PC-3 (cell line): ENCODE data around the gene LGALS3BP.

Source experiments
- EZH2 ChIP-seq: fragments of 300-600 bp; sonication (generic); IDR thresholded peaks from one replicate; pipeline ENCODE4 v1.6.1; 2017; ENCODE audit warnings: antibody characterized with exemption, mild to moderate bottlenecking, low read length; ENCODE audit not compliant: unreplicated experiment
- EZH2phosphoT487 ChIP-seq: fragments of 300-600 bp; sonication (generic); IDR thresholded peaks from 2 replicates; pipeline ENCODE4 v1.6.1; 2018; ENCODE audit warnings: mild to moderate bottlenecking, antibody characterized with exemption, low read length, borderline replicate concordance
- TF ChIP-seq, protein P1 (sequence below): fragments of 300-600 bp; sonication (generic); conservative IDR thresholded peaks from 2 replicates; pipeline ENCODE4 v1.5.1; 2017; ENCODE audit warnings: antibody characterized with exemption, low read depth, mild to moderate bottlenecking, low read length

DNA sequence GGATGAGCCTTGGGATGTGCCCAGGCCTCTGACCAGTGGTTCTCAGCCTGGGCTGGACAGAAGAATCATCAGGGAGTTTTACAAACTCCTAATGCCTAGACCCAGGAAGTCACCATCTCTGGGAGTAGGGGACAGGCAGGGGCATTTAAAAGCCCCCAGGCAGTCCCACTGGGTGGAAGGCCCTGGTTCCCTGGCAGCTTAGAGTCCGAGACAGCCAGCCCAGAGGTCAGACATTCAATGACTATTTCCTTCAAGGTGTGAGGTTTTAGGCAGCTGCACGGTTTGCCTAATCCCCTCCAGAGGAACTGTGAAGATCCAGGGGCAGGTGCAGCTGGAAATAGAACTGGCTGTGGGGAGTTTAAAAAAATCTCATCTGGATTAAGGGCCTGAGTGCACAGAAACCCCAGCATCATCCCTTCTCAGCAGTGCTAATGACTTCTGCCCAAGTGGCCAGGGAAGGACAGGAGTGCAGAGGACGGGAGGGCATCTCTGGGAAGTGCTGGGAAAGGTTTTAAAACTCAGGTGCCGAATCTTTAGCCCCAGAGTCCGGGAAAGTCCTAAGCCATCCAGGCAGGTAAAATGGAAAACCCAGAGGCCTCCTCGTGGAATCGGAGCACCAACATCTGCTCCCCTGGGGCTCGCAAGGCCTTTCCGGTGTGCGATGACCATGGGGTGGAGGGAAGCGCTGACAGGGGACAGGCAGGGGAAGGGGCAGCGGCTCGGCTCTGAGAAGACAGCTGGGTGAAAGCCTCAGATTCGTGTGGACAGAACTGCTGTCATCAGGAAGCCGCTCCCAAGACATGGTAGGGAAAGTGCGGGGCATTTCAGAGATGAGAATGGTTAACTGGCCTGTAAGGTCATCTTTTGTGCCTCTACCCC is 1.5 kb upstream of the LGALS3BP start:
- TF ChIP-seq, protein P1, sequence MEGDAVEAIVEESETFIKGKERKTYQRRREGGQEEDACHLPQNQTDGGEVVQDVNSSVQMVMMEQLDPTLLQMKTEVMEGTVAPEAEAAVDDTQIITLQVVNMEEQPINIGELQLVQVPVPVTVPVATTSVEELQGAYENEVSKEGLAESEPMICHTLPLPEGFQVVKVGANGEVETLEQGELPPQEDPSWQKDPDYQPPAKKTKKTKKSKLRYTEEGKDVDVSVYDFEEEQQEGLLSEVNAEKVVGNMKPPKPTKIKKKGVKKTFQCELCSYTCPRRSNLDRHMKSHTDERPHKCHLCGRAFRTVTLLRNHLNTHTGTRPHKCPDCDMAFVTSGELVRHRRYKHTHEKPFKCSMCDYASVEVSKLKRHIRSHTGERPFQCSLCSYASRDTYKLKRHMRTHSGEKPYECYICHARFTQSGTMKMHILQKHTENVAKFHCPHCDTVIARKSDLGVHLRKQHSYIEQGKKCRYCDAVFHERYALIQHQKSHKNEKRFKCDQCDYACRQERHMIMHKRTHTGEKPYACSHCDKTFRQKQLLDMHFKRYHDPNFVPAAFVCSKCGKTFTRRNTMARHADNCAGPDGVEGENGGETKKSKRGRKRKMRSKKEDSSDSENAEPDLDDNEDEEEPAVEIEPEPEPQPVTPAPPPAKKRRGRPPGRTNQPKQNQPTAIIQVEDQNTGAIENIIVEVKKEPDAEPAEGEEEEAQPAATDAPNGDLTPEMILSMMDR, result no peak
- no peak for TF ChIP-seq EZH2
- no peak for TF ChIP-seq EZH2phosphoT487
